K562 (cell line): ENCODE results near the gene PSME1. TPM values are rescaled to one million over a fixed set of nuclear protein-coding genes. Genes with fewer than 3 reads are reported as not detected.

ENCODE experiments used
- BMI1 ChIP-seq: fragments of 150-350 bp; IDR thresholded peaks from 2 replicates; pipeline ENCODE4 v1.6.1; 2014; ENCODE audit warnings: low read length
- DDX20 ChIP-seq: fragments of 450-650 bp; IDR thresholded peaks from 2 replicates; pipeline ENCODE4 v1.6.1; 2016; ENCODE audit warnings: missing genetic modification characterization, low read depth, mild to moderate bottlenecking, missing compliant biosample characterization, moderate library complexity
- DIDO1 ChIP-seq: fragments of 450-650 bp; IDR thresholded peaks from 2 replicates; pipeline ENCODE4 v1.6.1; 2016; ENCODE audit warnings: low read depth, missing biosample characterization, missing genetic modification characterization
- HDAC3 ChIP-seq: fragments of 450-650 bp; IDR thresholded peaks from 2 replicates; pipeline ENCODE4 v1.6.1; 2018; ENCODE audit warnings: borderline replicate concordance, mild to moderate bottlenecking, moderate library complexity; ENCODE audit not compliant: partially characterized antibody
- POLR2G ChIP-seq: fragments of 200-400 bp; formaldehyde crosslinking; IDR thresholded peaks from 2 replicates; pipeline ENCODE4 v1.6.1; 2017; ENCODE audit warnings: low read depth, mild to moderate bottlenecking, antibody characterized with exemption, low read length, moderate library complexity
- SNRNP70 ChIP-seq: fragments of 200-400 bp; formaldehyde crosslinking; optimal IDR thresholded peaks from 2 replicates; pipeline ENCODE3; 2017; ENCODE audit warnings: low read depth, low read length
- SP2 ChIP-seq: IDR thresholded peaks from 2 replicates; pipeline ENCODE4 v1.6.1; 2011; ENCODE audit warnings: mild to moderate bottlenecking, low read depth, low read length, moderate library complexity; ENCODE audit not compliant: poor library complexity, severe bottlenecking; ENCODE audit errors: extremely low read depth
- STAG1 ChIP-seq: sonication (generic); formaldehyde crosslinking; IDR thresholded peaks from 2 replicates; pipeline ENCODE4 v1.5.0; 2020; ENCODE audit warnings: missing genetic modification reagents, borderline replicate concordance
- ZNF830 ChIP-seq: fragments of 250-450 bp; sonication (Bioruptor Pico); IDR thresholded peaks from 2 replicates; pipeline ENCODE4 v1.5.0; 2021; ENCODE audit warnings: mild to moderate bottlenecking
- polyA plus RNA-seq, 8 experiments: library from polyadenylated mRNA; depleted of rRNA in 4 of 8; stranded (reverse) in 5 of 8; unstranded in 3 of 8; fragments of >200 nt; fragmentation: Nextera tagmentation in 2 of 8; fragmentation: Illumina TruSeq in 1 of 8; extraction: Ambion mirVana in 2 of 8; extraction: Trizol in 1 of 8; gene quantifications; 2 replicates each; pipeline versions ENCODE4 v1.2.1 to v1.2.3, GENCODE V29; 2011 to 2014; ENCODE audit warnings: inconsistent platforms in 1 of 8, missing spikeins in 1 of 8
- total RNA-seq, 7 experiments: library from RNA; depleted of rRNA in 6 of 7; stranded (reverse); fragments of >200 nt in 6 of 7; fragmentation: Illumina TruSeq in 2 of 7; extraction: Trizol in 2 of 7; gene quantifications; 2 replicates each; pipeline versions ENCODE4 v1.2.1 to v1.2.3, GENCODE V29; 2011 to 2021; ENCODE audit warnings: low replicate concordance in 1 of 7
- TF ChIP-seq, protein P1 (sequence below): fragments of 250-450 bp; sonication (Bioruptor Pico); IDR thresholded peaks from 2 replicates; pipeline ENCODE4 v1.6.1; 2021; ENCODE audit warnings: mild to moderate bottlenecking
- TF ChIP-seq, protein P2 (sequence below): fragments of 450-650 bp; IDR thresholded peaks from 2 replicates; pipeline ENCODE4 v1.6.1; 2016; ENCODE audit warnings: mild to moderate bottlenecking
- TF ChIP-seq, protein P3 (sequence below), 2 experiments: fragments of 450-650 bp in 1 of 2; sonication (generic) in 1 of 2; formaldehyde crosslinking in 1 of 2; IDR thresholded peaks; 2 replicates each; pipeline versions ENCODE4 v1.7.1 to v1.9.0; 2016 to 2022; ENCODE audit warnings: inconsistent platforms in 1 of 2, mild to moderate bottlenecking in 1 of 2, missing genetic modification reagents in 1 of 2
- TF ChIP-seq, protein P4 (sequence below): fragments of 250-450 bp; sonication (Bioruptor Pico); IDR thresholded peaks from 2 replicates; pipeline ENCODE4 v1.4.0; 2020; ENCODE audit warnings: mild to moderate bottlenecking, moderate library complexity

Gene PSME1
- total and polyA plus RNA-seq, 9 of the 15 experiments (the other 6 are each of a cell fraction or from before 2014, with no cell fraction given), result 20.3 to 180 (median 67.5) TPM

DNA sequence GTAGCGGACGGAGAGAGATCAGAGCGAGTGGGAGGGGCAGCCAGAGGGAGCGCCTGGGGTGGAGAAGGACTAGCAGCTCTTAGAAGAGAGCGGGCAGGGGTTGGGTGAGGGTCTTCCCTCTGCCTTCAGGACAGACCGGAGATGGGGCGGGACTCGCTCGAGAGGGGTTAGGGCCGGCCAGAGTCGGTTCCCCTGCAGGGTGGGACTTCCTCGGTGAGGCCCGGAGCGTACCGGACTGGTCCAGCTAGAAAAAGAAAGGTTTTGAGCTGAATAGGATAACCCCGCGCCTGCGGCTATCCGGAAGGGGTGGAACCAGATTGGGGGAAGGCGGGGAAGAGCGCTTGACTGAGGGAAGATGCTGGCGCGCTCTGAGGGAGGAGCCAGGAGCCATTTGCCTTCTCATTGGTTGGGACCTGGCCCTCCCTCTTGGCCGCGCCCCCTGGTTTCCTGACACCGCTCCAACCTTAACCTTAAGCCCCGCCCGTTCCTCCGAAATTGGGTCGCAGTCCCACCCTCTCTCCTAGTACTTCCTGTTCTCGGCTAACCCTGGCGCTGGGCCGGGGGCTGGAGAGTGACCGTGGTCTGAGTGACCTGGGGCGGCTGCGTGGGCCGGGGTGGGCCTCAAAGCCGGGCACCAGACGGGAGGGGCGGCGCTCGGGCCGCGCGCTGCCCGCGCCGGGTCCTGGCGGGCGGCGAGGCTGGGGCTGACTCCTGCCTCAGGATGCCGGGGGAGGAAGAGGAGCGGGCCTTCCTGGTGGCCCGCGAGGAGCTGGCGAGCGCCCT is 11.2 kb downstream of the PSME1 start, which contains the start of gene RNF31 (continued):
- TF ChIP-seq, protein P1, sequence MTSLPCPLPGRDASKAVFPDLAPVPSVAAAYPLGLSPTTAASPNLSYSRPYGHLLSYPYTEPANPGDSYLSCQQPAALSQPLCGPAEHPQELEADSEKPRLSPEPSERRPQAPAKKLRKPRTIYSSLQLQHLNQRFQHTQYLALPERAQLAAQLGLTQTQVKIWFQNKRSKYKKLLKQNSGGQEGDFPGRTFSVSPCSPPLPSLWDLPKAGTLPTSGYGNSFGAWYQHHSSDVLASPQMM (CRISPR knock-in tag), result no peak
- no peak for TF ChIP-seq DDX20 (tag)
- TF ChIP-seq, protein P2, sequence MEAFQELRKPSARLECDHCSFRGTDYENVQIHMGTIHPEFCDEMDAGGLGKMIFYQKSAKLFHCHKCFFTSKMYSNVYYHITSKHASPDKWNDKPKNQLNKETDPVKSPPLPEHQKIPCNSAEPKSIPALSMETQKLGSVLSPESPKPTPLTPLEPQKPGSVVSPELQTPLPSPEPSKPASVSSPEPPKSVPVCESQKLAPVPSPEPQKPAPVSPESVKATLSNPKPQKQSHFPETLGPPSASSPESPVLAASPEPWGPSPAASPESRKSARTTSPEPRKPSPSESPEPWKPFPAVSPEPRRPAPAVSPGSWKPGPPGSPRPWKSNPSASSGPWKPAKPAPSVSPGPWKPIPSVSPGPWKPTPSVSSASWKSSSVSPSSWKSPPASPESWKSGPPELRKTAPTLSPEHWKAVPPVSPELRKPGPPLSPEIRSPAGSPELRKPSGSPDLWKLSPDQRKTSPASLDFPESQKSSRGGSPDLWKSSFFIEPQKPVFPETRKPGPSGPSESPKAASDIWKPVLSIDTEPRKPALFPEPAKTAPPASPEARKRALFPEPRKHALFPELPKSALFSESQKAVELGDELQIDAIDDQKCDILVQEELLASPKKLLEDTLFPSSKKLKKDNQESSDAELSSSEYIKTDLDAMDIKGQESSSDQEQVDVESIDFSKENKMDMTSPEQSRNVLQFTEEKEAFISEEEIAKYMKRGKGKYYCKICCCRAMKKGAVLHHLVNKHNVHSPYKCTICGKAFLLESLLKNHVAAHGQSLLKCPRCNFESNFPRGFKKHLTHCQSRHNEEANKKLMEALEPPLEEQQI, result no peak
- peak; percentile 64 for TF ChIP-seq POLR2G
- TF ChIP-seq, protein P3, sequence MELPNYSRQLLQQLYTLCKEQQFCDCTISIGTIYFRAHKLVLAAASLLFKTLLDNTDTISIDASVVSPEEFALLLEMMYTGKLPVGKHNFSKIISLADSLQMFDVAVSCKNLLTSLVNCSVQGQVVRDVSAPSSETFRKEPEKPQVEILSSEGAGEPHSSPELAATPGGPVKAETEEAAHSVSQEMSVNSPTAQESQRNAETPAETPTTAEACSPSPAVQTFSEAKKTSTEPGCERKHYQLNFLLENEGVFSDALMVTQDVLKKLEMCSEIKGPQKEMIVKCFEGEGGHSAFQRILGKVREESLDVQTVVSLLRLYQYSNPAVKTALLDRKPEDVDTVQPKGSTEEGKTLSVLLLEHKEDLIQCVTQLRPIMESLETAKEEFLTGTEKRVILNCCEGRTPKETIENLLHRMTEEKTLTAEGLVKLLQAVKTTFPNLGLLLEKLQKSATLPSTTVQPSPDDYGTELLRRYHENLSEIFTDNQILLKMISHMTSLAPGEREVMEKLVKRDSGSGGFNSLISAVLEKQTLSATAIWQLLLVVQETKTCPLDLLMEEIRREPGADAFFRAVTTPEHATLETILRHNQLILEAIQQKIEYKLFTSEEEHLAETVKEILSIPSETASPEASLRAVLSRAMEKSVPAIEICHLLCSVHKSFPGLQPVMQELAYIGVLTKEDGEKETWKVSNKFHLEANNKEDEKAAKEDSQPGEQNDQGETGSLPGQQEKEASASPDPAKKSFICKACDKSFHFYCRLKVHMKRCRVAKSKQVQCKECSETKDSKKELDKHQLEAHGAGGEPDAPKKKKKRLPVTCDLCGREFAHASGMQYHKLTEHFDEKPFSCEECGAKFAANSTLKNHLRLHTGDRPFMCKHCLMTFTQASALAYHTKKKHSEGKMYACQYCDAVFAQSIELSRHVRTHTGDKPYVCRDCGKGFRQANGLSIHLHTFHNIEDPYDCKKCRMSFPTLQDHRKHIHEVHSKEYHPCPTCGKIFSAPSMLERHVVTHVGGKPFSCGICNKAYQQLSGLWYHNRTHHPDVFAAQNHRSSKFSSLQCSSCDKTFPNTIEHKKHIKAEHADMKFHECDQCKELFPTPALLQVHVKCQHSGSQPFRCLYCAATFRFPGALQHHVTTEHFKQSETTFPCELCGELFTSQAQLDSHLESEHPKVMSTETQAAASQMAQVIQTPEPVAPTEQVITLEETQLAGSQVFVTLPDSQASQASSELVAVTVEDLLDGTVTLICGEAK (IDR thresholded peaks at IDR 0.05), result peak; percentile 69; the same call in 1 of the 2 replicates
- TF ChIP-seq, protein P3 (CRISPR knock-in tag; IDR thresholded peaks at IDR 0.05), result no peak
- TF ChIP-seq SP2, result no peak
- TF ChIP-seq, protein P4, sequence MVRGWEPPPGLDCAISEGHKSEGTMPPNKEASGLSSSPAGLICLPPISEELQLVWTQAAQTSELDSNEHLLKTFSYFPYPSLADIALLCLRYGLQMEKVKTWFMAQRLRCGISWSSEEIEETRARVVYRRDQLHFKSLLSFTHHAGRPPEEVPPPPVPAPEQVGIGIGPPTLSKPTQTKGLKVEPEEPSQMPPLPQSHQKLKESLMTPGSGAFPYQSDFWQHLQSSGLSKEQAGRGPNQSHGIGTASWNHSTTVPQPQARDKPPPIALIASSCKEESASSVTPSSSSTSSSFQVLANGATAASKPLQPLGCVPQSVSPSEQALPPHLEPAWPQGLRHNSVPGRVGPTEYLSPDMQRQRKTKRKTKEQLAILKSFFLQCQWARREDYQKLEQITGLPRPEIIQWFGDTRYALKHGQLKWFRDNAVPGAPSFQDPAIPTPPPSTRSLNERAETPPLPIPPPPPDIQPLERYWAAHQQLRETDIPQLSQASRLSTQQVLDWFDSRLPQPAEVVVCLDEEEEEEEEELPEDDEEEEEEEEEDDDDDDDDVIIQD, result no peak
- TF ChIP-seq ZNF830 (CRISPR knock-in tag), result no peak
- no peak for TF ChIP-seq BMI1
- TF ChIP-seq SNRNP70, result no peak
- TF ChIP-seq HDAC3, result no peak
- TF ChIP-seq STAG1, result no peak
- TF ChIP-seq DIDO1 (tag), result no peak
